Tibial nerve (tissue), 4 donors: ENCODE data around the gene IL1A.

Source experiments
- EP300 ChIP-seq, 2 donors: sonication (generic); formaldehyde crosslinking; IDR thresholded peaks; one replicate each; pipeline ENCODE4 v1.6.1; 2017; ENCODE audit warnings: antibody characterized with exemption in 2 of 2, mild to moderate bottlenecking in 1 of 2
- POLR2A ChIP-seq, 2 donors: fragments of 450-650 bp; IDR thresholded peaks; one replicate each; pipeline ENCODE4 v1.6.1; 2017; ENCODE audit warnings: antibody characterized with exemption in 2 of 2, mild to moderate bottlenecking in 2 of 2, moderate library complexity in 2 of 2
- TF ChIP-seq, protein P1 (sequence below), 5 experiments: fragments of 200-600 bp in 3 of 5; fragments of 450-650 bp in 2 of 5; sonication (generic) in 3 of 5; IDR thresholded peaks; one replicate each; pipeline ENCODE4 v1.5.1; 2016 to 2019; ENCODE audit warnings: antibody characterized with exemption in 5 of 5, mild to moderate bottlenecking in 3 of 5, moderate library complexity in 2 of 5

- TF ChIP-seq, protein P1, sequence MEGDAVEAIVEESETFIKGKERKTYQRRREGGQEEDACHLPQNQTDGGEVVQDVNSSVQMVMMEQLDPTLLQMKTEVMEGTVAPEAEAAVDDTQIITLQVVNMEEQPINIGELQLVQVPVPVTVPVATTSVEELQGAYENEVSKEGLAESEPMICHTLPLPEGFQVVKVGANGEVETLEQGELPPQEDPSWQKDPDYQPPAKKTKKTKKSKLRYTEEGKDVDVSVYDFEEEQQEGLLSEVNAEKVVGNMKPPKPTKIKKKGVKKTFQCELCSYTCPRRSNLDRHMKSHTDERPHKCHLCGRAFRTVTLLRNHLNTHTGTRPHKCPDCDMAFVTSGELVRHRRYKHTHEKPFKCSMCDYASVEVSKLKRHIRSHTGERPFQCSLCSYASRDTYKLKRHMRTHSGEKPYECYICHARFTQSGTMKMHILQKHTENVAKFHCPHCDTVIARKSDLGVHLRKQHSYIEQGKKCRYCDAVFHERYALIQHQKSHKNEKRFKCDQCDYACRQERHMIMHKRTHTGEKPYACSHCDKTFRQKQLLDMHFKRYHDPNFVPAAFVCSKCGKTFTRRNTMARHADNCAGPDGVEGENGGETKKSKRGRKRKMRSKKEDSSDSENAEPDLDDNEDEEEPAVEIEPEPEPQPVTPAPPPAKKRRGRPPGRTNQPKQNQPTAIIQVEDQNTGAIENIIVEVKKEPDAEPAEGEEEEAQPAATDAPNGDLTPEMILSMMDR (IDR thresholded peaks at IDR 0.05): no peak
- no peak for TF ChIP-seq POLR2A (IDR thresholded peaks at IDR 0.05)
- TF ChIP-seq EP300 (IDR thresholded peaks at IDR 0.05): no peak
Measured at GRCh38 chr2:112794841-112795240, 10.5 kb upstream of the IL1A start.
